Tongue (tissue), 2 donors: Measurements from ENCODE around the gene CTNNA1. TPM values are rescaled to one million over a fixed set of nuclear protein-coding genes. Genes with fewer than 3 reads are reported as not detected.
"Not testable (repeated sequence)": the region's sequence is repeated elsewhere in the genome, so short reads cannot be mapped to it uniquely, and the experiment has no call there.

Experiments
- DNase-seq: peaks from one replicate; pipeline ENCODE4 v3.0.0-alpha.2; 2015
- total RNA-seq: library from RNA; depleted of rRNA; stranded (reverse); fragments of >200 nt; gene quantifications from one replicate; pipeline ENCODE4 v1.2.3, GENCODE V29; 2014

CTNNA1 gene
- total RNA-seq, 1 donor from 2014 or later: 416 TPM

DNA sequence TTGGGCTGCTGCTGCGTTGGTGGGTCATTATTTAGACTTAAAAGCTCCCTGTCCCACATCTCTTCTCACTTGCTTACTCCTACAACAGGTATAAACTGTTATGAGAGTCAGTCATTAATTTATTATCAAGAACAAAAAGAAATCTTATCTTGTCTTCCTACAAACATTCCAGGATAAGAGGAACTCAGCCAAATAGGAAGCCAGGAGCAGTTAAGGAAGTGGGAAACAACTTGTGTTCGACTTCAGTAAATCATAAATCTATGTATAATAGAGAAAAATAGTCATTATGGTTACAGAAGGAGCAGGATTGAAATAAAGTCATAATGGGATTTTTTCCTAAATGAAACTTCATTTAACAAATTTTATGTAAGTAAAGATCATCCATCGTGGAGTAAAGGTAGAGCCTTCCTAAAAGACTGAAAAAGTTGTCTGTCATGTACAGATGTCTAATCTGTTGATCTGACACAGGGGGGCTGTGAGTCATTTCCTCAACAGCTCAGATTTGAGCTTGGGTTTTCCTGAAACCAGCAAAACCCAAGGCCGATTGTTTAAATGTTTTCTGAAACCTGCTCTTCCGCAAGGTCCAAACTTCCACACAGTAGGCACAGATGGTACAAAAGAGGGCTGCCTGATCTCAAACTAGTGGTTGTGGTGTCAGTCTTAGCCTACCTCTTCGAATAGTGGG lies 147.2 kb downstream of the CTNNA1 start:
- DNase-seq: no peak

DNA sequence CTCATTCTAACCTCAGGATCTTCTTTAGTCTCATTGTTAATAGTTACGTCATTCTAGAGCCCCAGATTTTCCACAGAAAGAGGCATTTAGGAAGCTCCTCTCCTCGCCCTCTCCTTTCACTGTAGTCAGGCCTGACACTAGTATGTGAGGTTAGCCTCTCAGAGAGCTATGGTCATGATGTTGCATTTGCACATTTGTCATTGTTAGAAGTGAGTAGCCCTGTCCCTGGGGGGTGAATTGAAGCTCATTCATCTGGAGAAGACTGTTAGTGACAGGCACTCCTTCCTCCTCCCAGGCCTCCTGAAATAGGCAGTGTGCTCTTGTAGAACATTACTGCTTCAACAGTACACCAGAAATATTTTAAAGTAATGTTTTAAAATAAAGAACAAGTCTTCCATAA lies 148.5 kb downstream of the CTNNA1 start:
- DNase-seq: no peak

GRCh38 chr5:138903130-138903775 lies 150.0 kb downstream of the CTNNA1 start:
- no peak for DNase-seq

GRCh38 chr5:138905541-138905940 lies 152.3 kb downstream of the CTNNA1 start:
- no peak for DNase-seq

DNA sequence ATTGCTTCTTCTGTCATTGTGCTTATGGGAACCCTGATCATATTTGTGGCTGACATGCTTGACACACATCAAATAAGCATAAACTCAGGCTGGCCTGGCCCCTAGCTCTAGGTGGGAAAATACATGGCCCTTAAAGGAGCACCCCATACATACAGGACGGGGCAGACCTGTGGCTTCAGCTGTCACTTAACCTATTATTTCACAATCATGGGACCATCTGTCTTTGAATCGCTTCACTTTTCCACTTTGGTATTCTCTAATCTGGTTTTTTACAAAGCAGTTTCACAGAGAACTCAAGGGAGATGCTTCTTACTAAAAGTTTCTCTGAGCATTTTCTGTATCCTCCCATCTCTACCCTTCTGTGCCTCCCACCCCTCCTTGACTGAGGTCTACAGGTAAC lies 156.5 kb downstream of the CTNNA1 start:
- no peak for DNase-seq

DNA sequence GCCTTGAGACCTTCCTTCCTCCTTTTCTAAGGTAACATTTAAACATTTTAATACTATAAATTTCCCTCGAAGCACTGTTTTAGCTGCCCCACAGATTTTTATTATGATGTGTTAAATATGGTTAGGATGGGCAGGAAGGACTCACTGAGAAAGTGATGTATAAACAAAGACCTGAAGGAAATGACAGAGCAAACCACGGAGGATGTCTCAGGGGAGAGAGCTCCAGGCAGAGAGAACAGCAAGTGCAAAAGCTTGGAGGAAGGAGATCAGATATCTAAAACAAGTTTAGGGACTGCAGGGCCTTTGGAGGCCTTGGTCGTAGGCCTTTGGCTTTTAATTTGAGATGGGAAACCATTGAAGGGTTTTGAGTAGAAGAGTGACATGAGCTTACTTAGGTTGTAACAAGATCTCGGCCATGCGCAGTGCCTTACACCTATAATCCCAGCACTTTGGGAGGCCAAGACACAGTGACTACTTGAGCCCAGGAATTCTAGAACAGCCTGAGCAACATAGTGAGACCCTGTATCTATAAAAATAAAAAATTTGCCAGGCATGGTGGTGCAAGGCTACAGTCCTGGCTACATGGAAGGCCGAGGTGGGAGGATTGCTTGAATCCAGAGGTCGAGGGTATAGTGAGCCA lies 157.4 kb downstream of the CTNNA1 start:
- DNase-seq: no peak

- no peak for DNase-seq
Observed at GRCh38 chr5:138911441-138911840, 158.2 kb downstream of the CTNNA1 start.

DNA sequence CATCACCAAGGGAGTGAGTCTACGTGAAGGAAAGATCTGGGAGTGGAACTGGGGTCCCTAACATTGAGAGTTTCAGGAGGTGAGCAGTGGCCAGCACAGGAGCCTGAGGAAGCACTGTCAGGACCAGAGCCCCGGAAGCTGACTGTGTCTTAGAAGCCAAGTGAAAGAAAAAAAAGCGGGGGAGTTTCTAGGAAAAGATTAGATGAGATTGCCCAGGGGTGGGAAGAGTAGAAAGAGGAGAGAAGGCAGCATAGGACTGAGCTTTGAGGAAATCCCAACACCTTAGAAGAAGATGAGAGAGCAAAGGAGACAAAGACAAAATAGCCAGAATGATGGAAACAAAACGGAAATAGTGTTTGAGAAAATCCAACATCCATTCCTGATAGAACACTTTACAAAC lies 158.9 kb downstream of the CTNNA1 start:
- DNase-seq: no peak

DNA sequence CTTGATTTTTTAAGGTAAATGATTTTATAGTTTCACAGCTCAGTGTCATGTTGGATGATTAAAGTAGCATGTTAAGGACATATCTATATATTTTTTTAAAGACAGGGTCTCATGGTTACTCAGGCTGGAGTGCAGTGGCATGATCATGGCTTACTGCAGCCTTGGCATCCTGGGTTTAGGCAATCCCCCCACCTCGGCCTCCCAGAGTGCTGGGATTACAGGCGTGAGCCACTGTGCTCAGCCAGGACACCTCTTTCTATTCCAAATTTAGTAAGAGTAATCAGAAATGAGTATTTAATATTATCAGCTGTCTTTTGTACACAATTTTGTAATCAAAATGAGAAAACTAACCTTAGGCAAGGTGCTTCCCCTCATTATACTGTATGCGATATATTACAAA lies 160.5 kb downstream of the CTNNA1 start:
- no peak for DNase-seq

GRCh38 chr5:138914338-138914737 lies 161.1 kb downstream of the CTNNA1 start:
- no peak for DNase-seq

GRCh38 chr5:138918686-138919085 lies 165.5 kb downstream of the CTNNA1 start:
- no peak for DNase-seq

DNA sequence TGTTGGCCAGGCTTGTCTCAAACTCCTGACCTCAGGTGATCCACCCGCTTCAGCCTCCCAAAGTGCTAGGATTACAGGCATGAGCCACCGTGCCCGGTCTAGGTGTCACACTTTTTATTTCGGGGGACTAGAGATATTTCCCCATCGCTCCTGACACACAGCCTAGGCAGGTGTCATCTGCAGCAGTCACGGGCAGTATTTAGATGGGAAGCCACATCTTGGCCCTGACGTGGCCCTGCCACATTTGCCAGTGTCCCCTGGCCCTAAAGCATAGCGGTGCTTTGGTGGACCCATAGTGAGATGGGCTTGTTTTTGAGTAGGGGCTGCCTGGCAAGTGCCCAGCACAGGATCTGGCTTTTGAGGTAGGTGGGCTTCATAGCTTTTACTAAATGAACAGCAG lies 167.0 kb downstream of the CTNNA1 start:
- no peak for DNase-seq

- not testable (repeated sequence) for DNase-seq
Observed at GRCh38 chr5:138921362-138921761, 168.1 kb downstream of the CTNNA1 start.

DNA sequence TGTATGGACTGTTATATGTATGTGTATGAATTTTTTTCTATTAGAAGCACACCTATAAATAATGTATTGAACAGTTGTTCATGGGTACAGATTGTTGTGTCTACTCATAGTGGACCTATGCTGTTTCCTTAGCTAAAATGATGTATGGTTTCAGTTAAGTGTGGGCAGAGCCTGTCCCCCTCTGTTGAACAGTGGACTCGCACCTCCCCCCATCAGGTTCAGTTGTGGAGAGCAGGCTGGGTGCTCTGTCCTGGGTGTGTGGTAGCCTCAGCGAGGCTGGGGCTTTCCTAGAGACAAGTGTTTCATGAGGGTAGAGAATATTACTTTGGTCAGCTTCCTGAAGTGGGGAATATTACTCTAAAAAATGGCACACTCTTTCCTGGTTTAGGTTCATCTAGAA lies 169.3 kb downstream of the CTNNA1 start:
- no peak for DNase-seq

- no peak for DNase-seq
Observed at GRCh38 chr5:138925090-138925635, 171.9 kb downstream of the CTNNA1 start.

- no peak for DNase-seq
Observed at GRCh38 chr5:138926257-138926656, 173.0 kb downstream of the CTNNA1 start.

GRCh38 chr5:138926688-138927448 lies 173.6 kb downstream of the CTNNA1 start:
- DNase-seq: no peak

DNA sequence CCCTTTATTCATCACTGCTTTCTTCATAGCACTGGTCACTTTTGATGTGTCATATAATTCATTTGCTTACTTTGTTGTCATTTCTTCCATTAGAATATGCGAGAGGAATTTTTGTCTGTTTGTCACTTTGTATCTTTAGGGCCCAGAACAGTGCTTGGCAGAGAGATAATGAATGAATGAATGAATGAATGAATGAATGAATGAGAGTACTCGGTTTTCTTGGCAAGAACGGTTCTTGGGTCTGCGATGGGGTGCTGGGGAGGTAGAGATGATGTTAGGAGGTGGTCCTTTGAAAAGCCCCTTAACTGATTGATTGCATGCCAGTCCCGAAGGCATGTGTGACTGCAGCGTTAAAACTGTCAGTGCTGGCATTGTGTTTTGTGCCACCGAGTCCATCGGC lies 174.3 kb downstream of the CTNNA1 start:
- DNase-seq: peak; percentile 34

DNA sequence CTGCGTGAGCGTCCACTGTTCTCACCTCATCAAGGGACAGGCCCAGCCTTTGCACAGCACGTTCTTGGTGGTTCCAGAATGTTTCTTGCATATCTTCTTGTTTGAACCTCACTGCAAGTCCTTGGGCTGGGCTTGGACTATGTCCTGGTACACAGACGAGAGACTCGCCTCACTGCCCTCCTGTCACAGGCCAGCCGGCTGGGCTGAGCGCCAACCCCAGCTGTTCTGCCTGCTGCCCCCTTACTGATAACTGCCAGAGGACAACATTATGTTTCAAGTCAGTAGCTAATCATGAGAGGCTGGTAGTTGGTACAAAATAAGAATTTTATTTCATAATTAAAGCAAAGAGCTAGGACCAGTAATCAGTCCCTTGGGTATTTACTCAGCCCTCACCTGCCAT lies 174.8 kb downstream of the CTNNA1 start:
- DNase-seq: peak; percentile 85

GRCh38 chr5:138929571-138929955 lies 176.3 kb downstream of the CTNNA1 start:
- no peak for DNase-seq

GRCh38 chr5:138930371-138931097 lies 177.3 kb downstream of the CTNNA1 start:
- no peak for DNase-seq
